GDM1 (cell line): ENCODE measurements around the gene SLC6A6.
"Not testable (repeated sequence)": the region's sequence is repeated elsewhere in the genome, so short reads cannot be mapped to it uniquely, and the experiment has no call there.

Experiments
- DNase-seq: peaks from one replicate; lab custom pipeline; 2025; lab: John Stamatoyannopoulos, UW

Gene SLC6A6

GRCh38 chr3:14507757-14508504 lies 105.5 kb downstream of the SLC6A6 start:
- DNase-seq = no peak

GRCh38 chr3:14508505-14508819 lies 106.1 kb downstream of the SLC6A6 start:
- DNase-seq = no peak

- peak; percentile 31 for DNase-seq
These were observed 106.8 kb downstream of the SLC6A6 start for GRCh38 chr3:14508966-14509795.

GRCh38 chr3:14509796-14510100 lies 107.3 kb downstream of the SLC6A6 start:
- no peak for DNase-seq

GRCh38 chr3:14510838-14511622 lies 108.6 kb downstream of the SLC6A6 start:
- no peak for DNase-seq

GRCh38 chr3:14511623-14512280 lies 109.3 kb downstream of the SLC6A6 start:
- DNase-seq = no peak

GRCh38 chr3:14512281-14512941 lies 110.0 kb downstream of the SLC6A6 start:
- DNase-seq = no peak

GRCh38 chr3:14512942-14513327 lies 110.5 kb downstream of the SLC6A6 start:
- no peak for DNase-seq

- no peak for DNase-seq
These were observed 111.3 kb downstream of the SLC6A6 start for GRCh38 chr3:14513566-14514322.

- no peak for DNase-seq
These were observed 111.9 kb downstream of the SLC6A6 start for GRCh38 chr3:14514323-14514720.

- DNase-seq = not testable (repeated sequence)
These were observed 113.1 kb downstream of the SLC6A6 start for GRCh38 chr3:14515526-14515925.

GRCh38 chr3:14516738-14517345 lies 114.4 kb downstream of the SLC6A6 start:
- DNase-seq = no peak

GRCh38 chr3:14517601-14518431 lies 115.4 kb downstream of the SLC6A6 start:
- no peak for DNase-seq

- no peak for DNase-seq
These were observed 116.0 kb downstream of the SLC6A6 start for GRCh38 chr3:14518432-14518802.

GRCh38 chr3:14518893-14519292 lies 116.5 kb downstream of the SLC6A6 start:
- no peak for DNase-seq

- DNase-seq = no peak
These were observed 117.0 kb downstream of the SLC6A6 start for GRCh38 chr3:14519406-14519805.

GRCh38 chr3:14520149-14520548 lies 117.7 kb downstream of the SLC6A6 start:
- no peak for DNase-seq

GRCh38 chr3:14520967-14521366 lies 118.6 kb downstream of the SLC6A6 start:
- no peak for DNase-seq

- no peak for DNase-seq
These were observed 119.2 kb downstream of the SLC6A6 start for GRCh38 chr3:14521611-14522010.
